Neural crest cell (in vitro differentiated cells): ENCODE data around the gene DAPK3. TPM values are rescaled to one million over a fixed set of nuclear protein-coding genes. Genes with fewer than 3 reads are reported as not detected.
"Not testable (repeated sequence)": the region's sequence is repeated elsewhere in the genome, so short reads cannot be mapped to it uniquely, and the experiment has no call there.

Source experiments
- DNase-seq: peaks from one replicate; pipeline ENCODE4 v3.0.0; 2021; ENCODE audit warnings: low read depth, mixed read lengths, low spot score
- H3K27ac Mint-ChIP-seq: one replicate; pipeline ENCODE4 v1.8.0; 2021; ENCODE audit warnings: mild to moderate bottlenecking, mixed read lengths; ENCODE audit not compliant: unreplicated experiment
- H3K27me3 Mint-ChIP-seq: 2 replicates; pipeline ENCODE4 v1.8.0; 2021; ENCODE audit warnings: low read depth, mild to moderate bottlenecking, mixed read lengths
- H3K36me3 Mint-ChIP-seq: 2 replicates; pipeline ENCODE4 v1.8.0; 2021; ENCODE audit warnings: low read depth, mild to moderate bottlenecking, mixed read lengths
- H3K4me1 Mint-ChIP-seq: 2 replicates; pipeline ENCODE4 v1.8.0; 2021; ENCODE audit warnings: mixed read lengths
- H3K4me3 Mint-ChIP-seq: one replicate; pipeline ENCODE4 v1.8.0; 2021; ENCODE audit warnings: mild to moderate bottlenecking, mixed read lengths
- H3K9me3 Mint-ChIP-seq: 2 replicates; pipeline ENCODE4 v1.8.0; 2021; ENCODE audit warnings: mixed read lengths
- CTCF ChIP-seq: fragments of 200-600 bp; sonication (generic); conservative IDR thresholded peaks from 2 replicates; pipeline ENCODE4 v1.5.0; 2021; ENCODE audit warnings: antibody characterized with exemption, mild to moderate bottlenecking
- total RNA-seq: library from RNA; stranded (reverse); gene quantifications from 2 replicates; pipeline ENCODE4 v1.2.1, GENCODE V29; 2021

The DAPK3 gene
- total RNA-seq, 1 donor from 2014 or later = 63.1 TPM

- TF ChIP-seq CTCF = no peak
- Mint-ChIP-seq H3K27me3 (no peaks in the 10 kb centered on the region), H3K4me1 (no peaks in the 10 kb centered on the region), H3K9me3 (no peaks in the 10 kb centered on the region), H3K27ac (no peak overlapping the region), H3K36me3 (no peaks in the 10 kb centered on the region), H3K4me3 (no peak overlapping the region)
- DNase-seq = no peak
These were observed 19.7 kb downstream of the DAPK3 start for GRCh38 chr19:3950871-3951861.

GRCh38 chr19:3949997-3950859 is 20.7 kb downstream of the DAPK3 start:
- no peak for TF ChIP-seq CTCF

GRCh38 chr19:3949294-3949693 is 21.6 kb downstream of the DAPK3 start:
- H3K36me3 Mint-ChIP-seq = no peaks in the 10 kb centered on the region
- DNase-seq = no peak
- no peak for TF ChIP-seq CTCF
- H3K27ac Mint-ChIP-seq = no peak overlapping the region
- H3K27me3 Mint-ChIP-seq = no peaks in the 10 kb centered on the region
- no peak overlapping the region for H3K4me3 Mint-ChIP-seq
- H3K4me1 Mint-ChIP-seq = no peaks in the 10 kb centered on the region
- H3K9me3 Mint-ChIP-seq = no peaks in the 10 kb centered on the region

More at GRCh38 chr19:3949997-3950859, 20.7 kb downstream of the DAPK3 start:
- no peaks in the 10 kb centered on the region for H3K4me1 Mint-ChIP-seq
- no peaks in the 10 kb centered on the region for H3K27me3 Mint-ChIP-seq
- H3K9me3 Mint-ChIP-seq = no peaks in the 10 kb centered on the region
- H3K4me3 Mint-ChIP-seq = no peak overlapping the region
- no peak overlapping the region for H3K27ac Mint-ChIP-seq
- no peak for DNase-seq
- no peaks in the 10 kb centered on the region for H3K36me3 Mint-ChIP-seq

GRCh38 chr19:3947316-3947933 is 23.5 kb downstream of the DAPK3 start:
- H3K27me3 Mint-ChIP-seq = not testable (repeated sequence)

GRCh38 chr19:3945838-3946237 is 25.1 kb downstream of the DAPK3 start:
- Mint-ChIP-seq H3K9me3 (no peaks in the 10 kb centered on the region), H3K4me1 (no peaks in the 10 kb centered on the region), H3K4me3 (no peak overlapping the region), H3K36me3 (no peaks in the 10 kb centered on the region), H3K27me3 (no peaks in the 10 kb centered on the region), H3K27ac (no peak overlapping the region)
- DNase-seq = no peak
- no peak for TF ChIP-seq CTCF

More at GRCh38 chr19:3947316-3947933, 23.5 kb downstream of the DAPK3 start:
- not testable (repeated sequence) for DNase-seq, H3K4me3 Mint-ChIP-seq, H3K9me3 Mint-ChIP-seq, H3K27ac Mint-ChIP-seq, H3K4me1 Mint-ChIP-seq, H3K36me3 Mint-ChIP-seq
